Measurements from ENCODE around the gene CCNC.
A peak's percentile ranks its signal among the peaks of the same experiment; 100 is the strongest.

Gene CCNC

GRCh38 chr6:99548706-99549105 lies 19.8 kb downstream of the CCNC start:
- DNase-seq (ENCODE audit: low read depth in 2 of 2), result no peak

- no peak for DNase-seq (ENCODE audit: low read depth in 2 of 2)
Observed at GRCh38 chr6:99547526-99547925, 20.9 kb downstream of the CCNC start.

DNA sequence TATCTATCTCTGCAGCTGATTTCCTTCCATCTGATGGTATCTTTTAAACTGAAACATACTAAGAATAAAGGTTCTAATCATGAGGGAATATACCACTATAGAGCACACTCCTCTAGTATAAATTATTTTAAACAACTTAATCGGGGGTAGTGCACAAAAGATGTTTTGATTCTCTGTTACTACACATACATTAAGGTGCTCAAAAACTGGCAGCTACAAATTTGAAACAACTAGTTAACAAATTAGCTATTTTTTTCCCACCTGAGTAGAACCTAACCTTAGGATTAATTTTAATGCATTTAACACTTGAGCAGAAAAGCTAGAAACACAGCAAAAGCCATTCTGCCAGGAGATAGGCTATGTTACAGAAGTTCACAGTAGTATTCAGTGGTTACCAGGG lies 23.0 kb downstream of the CCNC start:
- DNase-seq (ENCODE audit: low read depth in 2 of 2), result no peak

DNA sequence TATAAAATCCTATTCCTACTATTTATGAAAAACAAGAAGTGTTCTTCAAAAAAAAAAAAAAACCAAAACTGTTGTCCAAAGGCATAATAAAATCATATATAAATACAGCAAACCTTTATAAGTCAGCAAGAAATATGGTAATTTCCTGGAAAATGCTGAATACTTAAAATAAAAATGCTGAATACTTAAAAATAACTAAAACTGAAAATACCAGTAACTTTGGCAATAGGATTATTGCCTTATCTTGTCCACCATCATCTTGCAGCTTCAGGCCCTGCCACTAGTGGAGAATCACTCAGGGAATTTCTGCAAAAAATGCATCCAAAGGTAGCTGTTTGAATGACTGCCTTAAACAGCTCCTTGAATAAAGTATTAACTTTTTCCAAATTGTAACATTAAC lies 24.5 kb downstream of the CCNC start:
- DNase-seq (ENCODE audit: low read depth in 2 of 2), result no peak

DNA sequence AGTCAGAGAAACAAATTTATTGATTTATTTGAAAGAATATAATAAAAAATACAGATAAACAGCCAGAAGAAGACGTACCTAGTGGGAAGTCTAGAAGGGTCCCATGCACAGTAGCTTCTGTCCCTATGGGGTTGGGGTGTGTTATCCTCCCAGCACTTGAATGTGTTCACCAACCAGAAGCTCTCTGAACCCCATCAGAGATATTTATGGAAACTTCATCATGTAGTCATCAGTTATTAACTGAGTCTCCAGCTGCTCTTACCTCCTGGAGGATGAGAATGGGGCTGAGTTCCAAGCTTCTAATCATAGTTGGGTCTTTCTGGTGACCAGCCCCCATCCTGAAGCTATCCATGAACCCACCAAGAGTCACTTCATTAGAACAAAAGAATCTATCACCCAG lies 37.8 kb downstream of the CCNC start:
- DNase-seq (ENCODE audit: low read depth in 2 of 2), result no peak

DNA sequence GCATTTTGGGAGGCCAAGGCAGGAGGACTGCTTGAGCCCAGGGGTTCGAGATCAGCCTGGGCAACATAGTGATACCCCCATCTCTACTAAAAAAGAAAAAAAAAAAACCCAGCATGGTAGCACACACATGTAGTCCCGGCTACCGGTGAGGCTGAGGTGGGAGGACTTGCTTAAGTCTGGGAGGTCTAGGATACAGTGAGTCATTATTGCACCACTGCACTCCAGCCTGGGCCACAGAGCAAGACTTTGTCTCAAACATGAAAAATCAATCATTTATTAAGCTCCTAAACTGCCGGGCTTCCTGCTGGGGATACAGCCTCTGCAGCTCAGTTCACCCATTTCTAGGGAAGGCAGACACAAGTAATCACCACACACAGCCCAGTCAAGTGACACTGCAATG lies 45.9 kb downstream of the CCNC start:
- DNase-seq (ENCODE audit: low read depth in 2 of 2), result no peak

DNA sequence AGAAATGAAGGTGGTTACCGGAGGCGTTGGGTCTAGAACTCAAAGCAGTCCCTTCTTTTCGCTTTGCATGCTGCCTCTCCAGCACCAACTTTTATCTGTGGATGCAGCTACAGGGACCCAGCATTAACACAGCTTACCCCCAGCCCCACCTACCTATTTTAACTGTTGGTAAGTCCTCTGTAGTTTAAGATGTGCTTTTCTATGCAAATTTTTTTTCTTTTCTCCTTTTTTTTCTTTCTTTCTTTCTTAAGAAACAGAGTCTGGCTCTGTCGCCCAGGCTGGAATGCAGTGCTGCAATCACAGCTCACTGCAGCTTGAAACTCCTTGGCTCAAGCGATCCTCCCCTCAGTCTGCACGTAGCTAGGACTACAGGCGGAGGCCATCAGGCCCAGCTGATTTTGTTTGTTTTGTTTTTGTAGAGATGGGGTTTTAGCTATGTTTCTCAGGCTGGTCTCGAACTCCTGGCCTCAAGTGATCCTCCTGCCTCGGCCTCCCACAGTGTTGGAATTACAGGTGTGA lies 46.8 kb downstream of the CCNC start:
- DNase-seq (ENCODE audit: low read depth in 2 of 2), result no peak

GRCh38 chr6:99520855-99521632 lies 47.4 kb downstream of the CCNC start:
- DNase-seq (ENCODE audit: low read depth in 2 of 2), result peak; percentile 24 to 36

- DNase-seq (ENCODE audit: low read depth in 2 of 2), result no peak
Observed at GRCh38 chr6:99519446-99519845, 49.0 kb downstream of the CCNC start.

DNA sequence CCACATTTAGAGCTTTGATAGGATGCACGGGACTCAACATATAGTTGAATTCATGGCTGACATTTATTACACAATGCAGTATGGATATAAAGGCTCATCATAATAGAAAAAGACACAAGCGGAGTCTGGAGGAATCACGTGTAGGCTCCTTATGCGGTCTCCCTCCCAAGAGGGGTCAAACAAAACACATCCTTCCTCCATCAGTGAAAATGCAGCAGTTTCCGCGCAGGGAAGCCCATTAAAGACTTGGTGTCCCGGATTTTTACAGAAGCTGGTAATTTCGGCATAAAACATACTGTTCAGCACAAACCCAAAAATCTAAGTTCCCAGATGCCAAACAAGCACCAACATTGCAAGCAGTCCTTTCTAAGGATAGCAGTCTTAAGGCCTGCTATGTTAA lies 54.4 kb downstream of the CCNC start:
- DNase-seq (ENCODE audit: low read depth in 2 of 2), result no peak

DNA sequence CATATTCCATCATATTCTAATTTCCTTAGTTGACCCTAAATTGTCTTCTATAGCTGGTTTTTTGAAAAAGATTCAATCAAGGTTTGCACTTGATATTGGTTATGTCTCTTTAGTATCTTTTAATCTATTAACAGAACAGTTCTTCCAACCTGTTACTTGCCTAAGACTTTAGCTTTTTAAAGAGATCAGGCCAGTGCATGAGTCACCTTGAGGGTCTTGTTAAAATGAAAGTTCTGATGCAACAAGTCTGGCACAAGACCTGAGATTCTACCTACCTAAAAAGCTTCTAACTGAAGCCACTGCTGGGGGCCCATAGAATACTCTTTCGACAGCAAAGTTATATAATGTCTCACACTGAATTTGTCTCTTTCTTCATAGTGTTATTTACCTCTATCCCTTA lies 56.4 kb downstream of the CCNC start:
- DNase-seq (ENCODE audit: low read depth in 2 of 2), result no peak

- no peak for DNase-seq (ENCODE audit: low read depth in 2 of 2)
Observed at GRCh38 chr6:99507648-99508047, 60.8 kb downstream of the CCNC start.

GRCh38 chr6:99501762-99502161 lies 66.7 kb downstream of the CCNC start:
- no peak for DNase-seq (ENCODE audit: low read depth in 2 of 2)

GRCh38 chr6:99498421-99498820 lies 70.0 kb downstream of the CCNC start:
- no peak for DNase-seq (ENCODE audit: low read depth in 2 of 2)

GRCh38 chr6:99495466-99495865 lies 73.0 kb downstream of the CCNC start:
- DNase-seq (ENCODE audit: low read depth in 2 of 2), result no peak

Data from fibroblast of skin of left biceps (primary cell).